Thoracic aorta (tissue), 2 donors: ENCODE results near the gene LRGUK. TPM values are rescaled to one million over a fixed set of nuclear protein-coding genes. Genes with fewer than 3 reads are reported as not detected.

Experiments used
- ATAC-seq: fragments of 150-250 bp; one replicate; pipeline ENCODE4 v1.8.0; 2017; ENCODE audit warnings: low read depth; ENCODE audit not compliant: insufficient number of reproducible peaks, low FRiP score
- DNase-seq: peaks from one replicate; pipeline ENCODE4 v3.0.0-alpha.2; 2020; ENCODE audit warnings: low spot score
- H3K27ac ChIP-seq, 2 donors: fragments of 200-600 bp; sonication (generic); 1 replicate in 1 of 2; 2 replicates in 1 of 2; pipeline ENCODE4 v1.5.1; 2016; ENCODE audit warnings: mild to moderate bottlenecking in 2 of 2, moderate library complexity in 2 of 2
- H3K27me3 ChIP-seq: fragments of 200-600 bp; sonication (generic); replicated peaks from 2 replicates; pipeline ENCODE4 v1.6.0; 2016; ENCODE audit warnings: mild to moderate bottlenecking; ENCODE audit not compliant: insufficient read depth
- H3K36me3 ChIP-seq: fragments of 200-600 bp; sonication (generic); one replicate; pipeline ENCODE4 v1.5.1; 2016
- H3K4me1 ChIP-seq, 2 donors: fragments of 200-600 bp; sonication (generic); 1 replicate in 1 of 2; 2 replicates in 1 of 2; pipeline versions ENCODE4 v1.5.1 to v1.6.0; 2016; ENCODE audit warnings: low read depth in 2 of 2, mild to moderate bottlenecking in 1 of 2; ENCODE audit not compliant: control insufficient read depth in 1 of 2
- H3K4me3 ChIP-seq: fragments of 200-600 bp; sonication (generic); 2 replicates; pipeline ENCODE4 v1.5.1; 2016; ENCODE audit warnings: mild to moderate bottlenecking
- H3K9me3 ChIP-seq: fragments of 200-600 bp; sonication (generic); 2 replicates; pipeline ENCODE4 v1.5.1; 2016
- total RNA-seq, 2 donors: library from RNA; depleted of rRNA; stranded (reverse); fragments of >200 nt; gene quantifications; one replicate each; pipeline versions ENCODE4 v1.1.0 to v1.2.3, GENCODE V29; 2016
- TF ChIP-seq, protein P1 (sequence below): fragments of 200-600 bp; sonication (generic); IDR thresholded peaks from one replicate; pipeline ENCODE4 v1.5.1; 2019; ENCODE audit warnings: antibody characterized with exemption

Gene LRGUK
- total RNA-seq, 2 donors from 2014 or later, result 0.14 to 0.71 TPM

DNA sequence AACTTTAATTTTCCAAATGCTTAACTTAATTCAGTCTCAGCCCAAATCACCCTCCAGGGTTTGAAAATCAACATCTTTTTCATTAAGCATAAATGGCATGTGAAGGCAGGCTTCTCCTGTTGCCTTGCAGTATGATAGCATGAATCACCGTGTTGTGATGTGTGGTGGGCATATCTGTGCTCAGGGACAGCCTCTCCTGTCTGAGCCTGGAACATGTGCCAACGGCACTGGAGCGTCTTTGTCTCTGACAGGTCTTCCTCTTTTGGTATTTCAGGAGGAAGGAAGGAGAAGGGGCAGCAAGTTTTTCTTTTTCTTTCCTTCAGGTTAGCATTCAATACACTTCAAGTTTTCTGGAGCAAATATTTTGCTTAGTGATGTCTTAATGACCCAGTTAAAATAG is 57.6 kb downstream of the LRGUK start:
- H3K4me3 ChIP-seq, result no peak overlapping the region
- TF ChIP-seq, protein P1, sequence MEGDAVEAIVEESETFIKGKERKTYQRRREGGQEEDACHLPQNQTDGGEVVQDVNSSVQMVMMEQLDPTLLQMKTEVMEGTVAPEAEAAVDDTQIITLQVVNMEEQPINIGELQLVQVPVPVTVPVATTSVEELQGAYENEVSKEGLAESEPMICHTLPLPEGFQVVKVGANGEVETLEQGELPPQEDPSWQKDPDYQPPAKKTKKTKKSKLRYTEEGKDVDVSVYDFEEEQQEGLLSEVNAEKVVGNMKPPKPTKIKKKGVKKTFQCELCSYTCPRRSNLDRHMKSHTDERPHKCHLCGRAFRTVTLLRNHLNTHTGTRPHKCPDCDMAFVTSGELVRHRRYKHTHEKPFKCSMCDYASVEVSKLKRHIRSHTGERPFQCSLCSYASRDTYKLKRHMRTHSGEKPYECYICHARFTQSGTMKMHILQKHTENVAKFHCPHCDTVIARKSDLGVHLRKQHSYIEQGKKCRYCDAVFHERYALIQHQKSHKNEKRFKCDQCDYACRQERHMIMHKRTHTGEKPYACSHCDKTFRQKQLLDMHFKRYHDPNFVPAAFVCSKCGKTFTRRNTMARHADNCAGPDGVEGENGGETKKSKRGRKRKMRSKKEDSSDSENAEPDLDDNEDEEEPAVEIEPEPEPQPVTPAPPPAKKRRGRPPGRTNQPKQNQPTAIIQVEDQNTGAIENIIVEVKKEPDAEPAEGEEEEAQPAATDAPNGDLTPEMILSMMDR, result no peak
- DNase-seq (no peak), ATAC-seq (no peak)
- no peaks in the 10 kb centered on the region for H3K4me1 ChIP-seq
- H3K27ac ChIP-seq, result no peak overlapping the region
- no peaks in the 10 kb centered on the region for H3K9me3 ChIP-seq
- H3K27me3 ChIP-seq, result no peaks in the 10 kb centered on the region
- no peaks in the 10 kb centered on the region for H3K36me3 ChIP-seq

DNA sequence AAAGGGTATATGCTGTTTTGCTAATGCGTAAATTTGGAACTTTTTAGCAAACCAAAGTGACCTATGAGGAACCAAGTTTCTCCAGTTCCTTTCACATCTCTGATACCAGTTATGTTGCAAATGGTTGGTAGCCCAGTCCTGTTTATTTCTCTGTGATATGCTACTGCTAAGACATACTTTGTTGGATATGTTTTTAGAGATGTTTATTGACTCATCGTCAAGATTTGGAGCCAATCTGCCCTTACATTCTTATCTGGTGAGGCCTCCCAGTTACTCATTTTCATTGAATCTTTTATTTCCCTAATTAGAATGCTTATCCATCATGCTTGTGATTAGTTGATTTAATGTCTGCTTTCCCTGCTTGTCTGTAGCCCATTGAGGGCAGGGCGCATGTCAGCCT is 58.9 kb downstream of the LRGUK start:
- H3K27me3 ChIP-seq, result no peaks in the 10 kb centered on the region
- no peaks in the 10 kb centered on the region for H3K36me3 ChIP-seq
- TF ChIP-seq, protein P1, result no peak
- no peaks in the 10 kb centered on the region for H3K9me3 ChIP-seq
- no peak overlapping the region for H3K4me3 ChIP-seq
- H3K27ac ChIP-seq, result no peak overlapping the region
- DNase-seq, result no peak
- no peak for ATAC-seq
- no peaks in the 10 kb centered on the region for H3K4me1 ChIP-seq

DNA sequence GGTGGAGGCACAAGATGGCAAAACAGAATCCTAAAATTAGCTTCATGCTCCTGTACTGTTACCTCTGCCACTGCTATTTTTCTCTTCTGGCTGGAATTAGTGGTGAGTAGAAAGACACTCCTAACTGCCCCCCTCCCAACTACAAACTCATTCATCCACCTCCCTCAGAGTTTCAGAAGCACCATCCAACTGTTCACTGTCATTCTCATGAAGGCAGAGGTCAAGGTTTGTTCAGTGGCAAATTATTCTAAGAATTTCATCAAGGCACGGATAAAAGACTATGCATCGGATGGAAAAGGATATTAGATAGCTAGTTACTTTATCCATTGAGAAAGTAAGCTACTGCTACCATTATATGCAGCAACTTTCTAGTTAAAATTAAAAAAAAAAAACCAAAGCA is 59.7 kb downstream of the LRGUK start:
- no peaks in the 10 kb centered on the region for H3K36me3 ChIP-seq
- H3K4me3 ChIP-seq, result no peak overlapping the region
- ATAC-seq, result no peak
- H3K9me3 ChIP-seq, result no peaks in the 10 kb centered on the region
- no peak overlapping the region for H3K27ac ChIP-seq
- H3K4me1 ChIP-seq, result no peaks in the 10 kb centered on the region
- DNase-seq, result no peak
- no peaks in the 10 kb centered on the region for H3K27me3 ChIP-seq
- TF ChIP-seq, protein P1, result no peak

DNA sequence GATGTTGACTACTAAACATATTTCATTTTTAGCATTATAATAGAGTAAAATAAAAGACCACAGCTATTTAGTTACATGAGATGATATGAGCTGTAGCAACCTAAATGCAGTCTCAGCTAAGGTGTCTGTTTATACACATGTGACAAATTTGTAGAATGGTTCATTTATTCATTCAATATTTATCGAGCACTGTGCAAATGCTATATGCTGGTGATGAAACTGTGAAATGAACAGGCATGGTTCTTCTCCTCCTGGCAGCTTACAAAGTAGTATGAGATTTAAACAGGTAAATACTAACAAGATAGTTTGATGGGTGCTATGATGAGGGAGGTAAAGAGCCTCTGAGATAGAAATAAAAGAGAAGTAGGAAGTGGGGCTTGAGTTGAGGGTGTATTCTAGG is 60.8 kb downstream of the LRGUK start:
- H3K36me3 ChIP-seq, result no peaks in the 10 kb centered on the region
- H3K9me3 ChIP-seq, result no peaks in the 10 kb centered on the region
- no peak overlapping the region for H3K4me3 ChIP-seq
- TF ChIP-seq, protein P1, result no peak
- H3K27ac ChIP-seq, result no peak overlapping the region
- DNase-seq (no peak), ATAC-seq (no peak)
- H3K4me1 ChIP-seq, result no peaks in the 10 kb centered on the region
- no peaks in the 10 kb centered on the region for H3K27me3 ChIP-seq

DNA sequence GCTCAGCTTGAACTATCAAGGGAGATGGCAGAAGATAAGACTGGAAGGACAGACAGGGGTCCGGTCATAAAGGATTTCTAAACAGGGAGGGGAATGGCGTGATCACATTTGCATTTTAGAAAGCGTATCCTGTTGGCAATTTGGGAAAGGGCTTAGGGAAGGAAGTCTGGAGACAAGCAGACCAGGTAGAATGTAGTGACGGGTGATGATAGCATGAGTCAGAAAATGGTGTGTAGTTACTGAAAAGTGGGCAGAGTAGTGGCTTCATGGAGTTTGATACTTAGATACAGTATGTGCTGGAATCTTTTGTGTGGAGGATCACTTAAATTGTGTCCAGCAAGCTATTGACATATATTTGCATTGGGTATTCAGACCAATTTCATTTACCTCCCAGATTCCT is 61.2 kb downstream of the LRGUK start:
- ATAC-seq (no peak), DNase-seq (no peak)
- H3K27me3 ChIP-seq, result no peaks in the 10 kb centered on the region
- H3K9me3 ChIP-seq, result no peaks in the 10 kb centered on the region
- no peak overlapping the region for H3K27ac ChIP-seq
- TF ChIP-seq, protein P1, result no peak
- H3K36me3 ChIP-seq, result no peaks in the 10 kb centered on the region
- no peak overlapping the region for H3K4me3 ChIP-seq
- no peaks in the 10 kb centered on the region for H3K4me1 ChIP-seq
